Activated naive CD4-positive, alpha-beta T cell treated with anti-CD3 and anti-CD28 coated beads, Interleukin-2, amount 50 U/mL, for 24 hours (primary cell): ENCODE data around the gene KRTAP2-1.
"Not testable (repeated sequence)": the region's sequence is repeated elsewhere in the genome, so short reads cannot be mapped to it uniquely, and the experiment has no call there.

Experiments
- H3K27ac Mint-ChIP-seq: one replicate; pipeline ENCODE4 v1.8.0; 2021; ENCODE audit warnings: mild to moderate bottlenecking, mixed read lengths
- H3K27me3 Mint-ChIP-seq: one replicate; pipeline ENCODE4 v1.8.0; 2021; ENCODE audit warnings: mixed read lengths
- H3K36me3 Mint-ChIP-seq: one replicate; pipeline ENCODE4 v1.8.0; 2021; ENCODE audit warnings: mixed read lengths
- H3K4me1 Mint-ChIP-seq: one replicate; pipeline ENCODE4 v1.8.0; 2021; ENCODE audit warnings: mixed read lengths
- H3K4me3 Mint-ChIP-seq: one replicate; pipeline ENCODE4 v1.8.0; 2021; ENCODE audit warnings: mild to moderate bottlenecking, mixed read lengths
- H3K9me3 Mint-ChIP-seq: one replicate; pipeline ENCODE4 v1.8.0; 2021; ENCODE audit warnings: mixed read lengths

Gene KRTAP2-1

GRCh38 chr17:41008811-41009210, 38.3 kb downstream of the KRTAP2-1 start, which contains the start of gene KRTAP3-1:
KRTAP3-1 (minus strand) TSS chr17:41009128; CDS start chr17:41009074, 54 bp downstream.
- H3K4me3 Mint-ChIP-seq, result no peak within 1 kb of the TSS
- no peaks in the 10 kb centered on the region for H3K27me3 Mint-ChIP-seq
- no peaks in the 10 kb centered on the region for H3K36me3 Mint-ChIP-seq
- H3K4me1 Mint-ChIP-seq, result no peaks in the 10 kb centered on the region
- H3K27ac Mint-ChIP-seq, result no peak within 1 kb of the TSS
- H3K9me3 Mint-ChIP-seq, result no peaks in the 10 kb centered on the region

GRCh38 chr17:41004397-41004796, 42.7 kb downstream of the KRTAP2-1 start:
- H3K27me3 Mint-ChIP-seq, result peaks cover 2% of the 10 kb centered on the region
- H3K4me1 Mint-ChIP-seq, result no peaks in the 10 kb centered on the region
- no peaks in the 10 kb centered on the region for H3K9me3 Mint-ChIP-seq
- H3K27ac Mint-ChIP-seq, result no peak overlapping the region
- H3K4me3 Mint-ChIP-seq, result no peak overlapping the region
- H3K36me3 Mint-ChIP-seq, result peaks cover 2% of the 10 kb centered on the region

- H3K27ac Mint-ChIP-seq, result no peak overlapping the region
- peaks cover 4% of the 10 kb centered on the region for H3K27me3 Mint-ChIP-seq
- H3K9me3 Mint-ChIP-seq, result no peaks in the 10 kb centered on the region
Measured at GRCh38 chr17:41003926-41004325, 43.2 kb downstream of the KRTAP2-1 start.

DNA sequence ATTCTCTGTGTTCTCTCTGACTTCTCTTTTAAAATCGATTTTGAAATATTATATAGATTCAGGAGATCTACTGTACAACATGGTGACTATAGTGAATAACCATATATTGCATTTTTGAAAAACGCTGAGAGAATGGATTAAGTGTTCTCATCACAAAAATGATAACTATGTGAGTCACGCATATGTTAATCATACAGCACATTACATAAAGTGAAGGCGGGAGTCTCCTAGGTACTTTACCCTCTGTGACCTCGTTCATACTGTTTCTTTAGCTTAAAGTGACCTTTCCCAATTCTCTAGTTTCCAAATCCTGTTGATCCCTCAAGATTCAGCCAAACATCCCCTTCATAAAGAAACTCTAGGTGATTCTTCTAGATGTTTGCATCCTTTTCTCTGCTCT, 44.3 kb downstream of the KRTAP2-1 start:
- no peaks in the 10 kb centered on the region for H3K4me1 Mint-ChIP-seq
- no peak overlapping the region for H3K27ac Mint-ChIP-seq
- H3K4me3 Mint-ChIP-seq, result no peak overlapping the region
- H3K36me3 Mint-ChIP-seq, result peaks cover 2% of the 10 kb centered on the region
- no peaks in the 10 kb centered on the region for H3K9me3 Mint-ChIP-seq
- H3K27me3 Mint-ChIP-seq, result peaks cover 7% of the 10 kb centered on the region

More at GRCh38 chr17:41003926-41004325, 43.2 kb downstream of the KRTAP2-1 start:
- Mint-ChIP-seq H3K36me3 (peaks cover 2% of the 10 kb centered on the region), H3K4me3 (no peak overlapping the region), H3K4me1 (no peaks in the 10 kb centered on the region)

DNA sequence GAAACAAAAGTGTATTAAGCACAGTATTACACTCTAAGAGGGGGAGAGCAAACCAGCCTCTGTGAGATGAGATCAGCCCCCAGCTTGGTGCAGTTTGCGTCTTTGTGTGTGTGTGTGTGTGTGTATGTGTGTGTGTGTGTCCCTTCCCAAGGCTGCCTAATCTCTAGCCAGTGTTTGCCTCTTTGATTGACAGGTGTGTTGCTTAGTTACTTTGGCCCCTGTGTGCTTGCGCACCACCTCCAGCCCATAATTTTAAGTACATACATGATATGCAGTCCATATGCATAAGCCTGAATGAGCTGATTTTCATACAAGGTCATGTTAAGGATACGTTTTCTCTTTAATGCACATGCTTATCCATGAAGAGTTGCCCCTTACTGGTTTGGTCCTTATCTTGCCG, 45.3 kb downstream of the KRTAP2-1 start:
- Mint-ChIP-seq H3K4me1 (no peaks in the 10 kb centered on the region), H3K27me3 (peaks cover 9% of the 10 kb centered on the region), H3K9me3 (no peaks in the 10 kb centered on the region), H3K27ac (no peak overlapping the region), H3K36me3 (peaks cover 2% of the 10 kb centered on the region), H3K4me3 (no peak overlapping the region)

DNA sequence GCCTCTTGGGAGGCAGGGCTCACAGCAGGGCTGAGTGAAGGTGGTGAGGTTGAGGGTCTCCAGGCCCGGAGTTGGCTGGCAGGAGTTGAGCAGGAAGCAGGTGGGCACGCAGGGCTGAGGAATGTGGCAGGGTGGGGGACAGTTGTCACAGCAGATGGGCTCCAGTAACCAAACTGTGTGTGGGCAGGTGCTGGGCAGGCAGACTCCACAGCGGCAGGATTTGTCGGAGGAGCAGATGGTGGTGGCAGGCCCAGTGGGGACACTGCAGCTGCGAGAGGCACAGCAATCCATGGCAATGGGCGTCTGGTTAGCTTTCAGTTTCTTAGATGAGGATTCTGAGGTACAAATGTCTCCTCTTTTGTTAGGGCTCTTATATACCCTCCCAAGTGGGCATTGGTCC, 47.6 kb downstream of the KRTAP2-1 start, which contains the start of gene KRTAP3-2:
Gene KRTAP3-2 (minus strand): TSS at position 344 of the 400 bp plus-strand sequence. CDS start 53 bp downstream, at position 291.
- not testable (repeated sequence) for H3K4me3 Mint-ChIP-seq, H3K36me3 Mint-ChIP-seq, H3K4me1 Mint-ChIP-seq, H3K27ac Mint-ChIP-seq, H3K9me3 Mint-ChIP-seq
- peaks cover 12% of the 10 kb centered on the region for H3K27me3 Mint-ChIP-seq

GRCh38 chr17:40997361-40997760, 49.8 kb downstream of the KRTAP2-1 start:
- Mint-ChIP-seq H3K27ac (no peak overlapping the region), H3K36me3 (peaks cover 2% of the 10 kb centered on the region), H3K27me3 (peaks cover 20% of the 10 kb centered on the region)

GRCh38 chr17:40996829-40997228, 50.3 kb downstream of the KRTAP2-1 start:
- Mint-ChIP-seq H3K9me3 (no peaks in the 10 kb centered on the region), H3K4me3 (no peak overlapping the region), H3K36me3 (peaks cover 2% of the 10 kb centered on the region)

More at GRCh38 chr17:40997361-40997760, 49.8 kb downstream of the KRTAP2-1 start:
- no peak overlapping the region for H3K4me3 Mint-ChIP-seq
- no peaks in the 10 kb centered on the region for H3K4me1 Mint-ChIP-seq
- no peaks in the 10 kb centered on the region for H3K9me3 Mint-ChIP-seq

More at GRCh38 chr17:40996829-40997228, 50.3 kb downstream of the KRTAP2-1 start:
- Mint-ChIP-seq H3K4me1 (no peaks in the 10 kb centered on the region), H3K27ac (no peak overlapping the region), H3K27me3 (peaks cover 23% of the 10 kb centered on the region)
